Cardiac muscle cell (in vitro differentiated cells and primary cell): ENCODE results near the gene N4BP3. TPM values are rescaled to one million over a fixed set of nuclear protein-coding genes. Genes with fewer than 3 reads are reported as not detected.

ENCODE experiments used
- DNase-seq, 2 donors: peaks; one replicate each; pipeline versions ENCODE4 v3.0.0 to v3.0.0-alpha.2; 2010 to 2017; ENCODE audit warnings: low read depth in 1 of 2, low spot score in 1 of 2
- H3K27ac ChIP-seq: fragments of 200-600 bp; sonication (generic); 2 replicates; pipeline ENCODE4 v1.5.1; 2016
- H3K27me3 ChIP-seq: fragments of 200-600 bp; sonication (generic); 2 replicates; pipeline ENCODE4 v1.6.0; 2016; ENCODE audit warnings: control low read depth
- H3K36me3 ChIP-seq: fragments of 200-600 bp; sonication (generic); 2 replicates; pipeline ENCODE4 v1.5.1; 2016; ENCODE audit warnings: control low read depth
- H3K4me1 ChIP-seq: fragments of 200-600 bp; sonication (generic); 2 replicates; pipeline ENCODE4 v1.8.1; 2017; ENCODE audit warnings: low read depth, mild to moderate bottlenecking, mixed run types
- H3K4me3 ChIP-seq: fragments of 200-600 bp; sonication (generic); 2 replicates; pipeline ENCODE4 v1.5.1; 2016; ENCODE audit warnings: mild to moderate bottlenecking
- H3K9me3 ChIP-seq: fragments of 200-600 bp; sonication (generic); 2 replicates; pipeline ENCODE4 v1.5.1; 2017; ENCODE audit warnings: low read depth, mild to moderate bottlenecking, control low read depth
- polyA plus RNA-seq: library from polyadenylated mRNA; unstranded; fragments of >200 nt; fragmentation: Nextera tagmentation; extraction: Ambion mirVana; gene quantifications from 2 replicates; pipeline ENCODE4 v1.2.1, GENCODE V29; 2016
- total RNA-seq: library from RNA; depleted of rRNA; stranded (reverse); fragments of >200 nt; gene quantifications from 2 replicates; pipeline ENCODE4 v1.2.3, GENCODE V29; 2016
- TF ChIP-seq, protein P1 (sequence below): IDR thresholded peaks from 2 replicates; pipeline ENCODE4 v1.5.1; 2012; ENCODE audit warnings: low read depth, mild to moderate bottlenecking, low read length

N4BP3 gene
- total and polyA plus RNA-seq, 2 experiments from 2014 or later, result 5.7 to 13.7 TPM

- no peaks in the 10 kb centered on the region for H3K27me3 ChIP-seq
- DNase-seq, result peak; percentile 79 to 89
- H3K27ac ChIP-seq, result no peak overlapping the region
- no peaks in the 10 kb centered on the region for H3K9me3 ChIP-seq
- H3K4me1 ChIP-seq, result peaks cover 10% of the 10 kb centered on the region
- TF ChIP-seq, protein P1, sequence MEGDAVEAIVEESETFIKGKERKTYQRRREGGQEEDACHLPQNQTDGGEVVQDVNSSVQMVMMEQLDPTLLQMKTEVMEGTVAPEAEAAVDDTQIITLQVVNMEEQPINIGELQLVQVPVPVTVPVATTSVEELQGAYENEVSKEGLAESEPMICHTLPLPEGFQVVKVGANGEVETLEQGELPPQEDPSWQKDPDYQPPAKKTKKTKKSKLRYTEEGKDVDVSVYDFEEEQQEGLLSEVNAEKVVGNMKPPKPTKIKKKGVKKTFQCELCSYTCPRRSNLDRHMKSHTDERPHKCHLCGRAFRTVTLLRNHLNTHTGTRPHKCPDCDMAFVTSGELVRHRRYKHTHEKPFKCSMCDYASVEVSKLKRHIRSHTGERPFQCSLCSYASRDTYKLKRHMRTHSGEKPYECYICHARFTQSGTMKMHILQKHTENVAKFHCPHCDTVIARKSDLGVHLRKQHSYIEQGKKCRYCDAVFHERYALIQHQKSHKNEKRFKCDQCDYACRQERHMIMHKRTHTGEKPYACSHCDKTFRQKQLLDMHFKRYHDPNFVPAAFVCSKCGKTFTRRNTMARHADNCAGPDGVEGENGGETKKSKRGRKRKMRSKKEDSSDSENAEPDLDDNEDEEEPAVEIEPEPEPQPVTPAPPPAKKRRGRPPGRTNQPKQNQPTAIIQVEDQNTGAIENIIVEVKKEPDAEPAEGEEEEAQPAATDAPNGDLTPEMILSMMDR, result peak; percentile 51
- no peak overlapping the region for H3K4me3 ChIP-seq
- H3K36me3 ChIP-seq, result peaks cover 6% of the 10 kb centered on the region
These were observed 7.5 kb downstream of the N4BP3 start for GRCh38 chr5:178120607-178121357.

- peaks cover 3% of the 10 kb centered on the region for H3K4me1 ChIP-seq
- no peak overlapping the region for H3K27ac ChIP-seq
- no peaks in the 10 kb centered on the region for H3K9me3 ChIP-seq
- H3K36me3 ChIP-seq, result peaks cover 6% of the 10 kb centered on the region
- DNase-seq, result peak in 1 of 2 donors; percentile 46
- H3K4me3 ChIP-seq, result no peak overlapping the region
- no peaks in the 10 kb centered on the region for H3K27me3 ChIP-seq
- TF ChIP-seq, protein P1, result no peak
These were observed 8.3 kb downstream of the N4BP3 start for GRCh38 chr5:178121391-178122276.

DNA sequence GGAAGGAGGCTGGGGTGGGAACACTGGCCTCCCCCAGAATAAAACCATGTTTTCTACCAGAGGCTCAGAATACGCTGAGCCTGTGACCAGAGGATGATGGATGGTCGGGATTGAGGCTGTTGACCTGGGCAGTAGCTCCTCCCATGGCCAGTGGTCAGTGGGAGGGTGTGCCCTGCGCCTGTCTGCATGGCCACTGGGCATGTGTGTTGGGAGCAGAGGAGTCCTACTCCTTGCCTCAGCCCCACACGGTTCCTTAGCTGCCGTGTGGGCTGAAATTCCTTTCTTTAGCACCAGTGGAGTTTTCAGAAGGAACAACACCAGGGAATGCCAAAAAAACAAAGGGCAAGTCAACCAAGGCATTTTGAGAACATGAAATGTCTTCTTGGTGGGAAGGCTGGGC, 9.0 kb downstream of the N4BP3 start:
- DNase-seq, result no peak
- no peaks in the 10 kb centered on the region for H3K9me3 ChIP-seq
- H3K36me3 ChIP-seq, result peaks cover 6% of the 10 kb centered on the region
- no peak overlapping the region for H3K4me3 ChIP-seq
- H3K27me3 ChIP-seq, result no peaks in the 10 kb centered on the region
- no peaks in the 10 kb centered on the region for H3K4me1 ChIP-seq
- TF ChIP-seq, protein P1, result no peak
- no peak overlapping the region for H3K27ac ChIP-seq

- Histone ChIP-seq H3K27ac (no peak overlapping the region), H3K27me3 (no peaks in the 10 kb centered on the region), H3K36me3 (peaks cover 6% of the 10 kb centered on the region), H3K9me3 (no peaks in the 10 kb centered on the region), H3K4me1 (no peaks in the 10 kb centered on the region), H3K4me3 (no peak overlapping the region)
- no peak for DNase-seq
- TF ChIP-seq, protein P1, result no peak
These were observed 10.0 kb downstream of the N4BP3 start for GRCh38 chr5:178123094-178123965.
